ENCODE results near the gene EFCAB6.

DNA sequence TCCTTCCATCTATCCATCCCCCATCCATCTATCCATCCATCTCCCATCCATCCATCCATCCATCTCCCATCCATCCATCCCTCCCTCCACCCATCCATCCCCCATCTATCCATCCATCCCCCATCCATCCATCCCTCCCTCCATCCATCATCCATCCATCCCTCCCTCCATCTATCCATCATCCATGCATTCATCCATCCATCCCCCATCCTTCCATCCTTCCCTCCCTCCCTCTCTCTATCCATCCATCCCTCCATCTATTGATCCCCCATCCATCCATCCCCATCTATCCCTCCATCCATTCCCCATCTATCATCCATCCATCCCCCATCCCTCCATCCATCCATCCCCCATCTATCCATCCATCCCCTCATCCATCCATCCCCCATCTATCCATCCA lies 303.6 kb downstream of the EFCAB6 start:
- TF ChIP-seq CTCF (IDR thresholded peaks at IDR 0.05): no peak
- no peak for TF ChIP-seq POLR2A (IDR thresholded peaks at IDR 0.05)
